Loucy (cell line): ENCODE measurements around the gene MALRD1.

Experiments
- H2AFZ ChIP-seq: fragments of 200-600 bp; sonication (generic); 2 replicates; pipeline ENCODE4 v1.6.0; 2016; ENCODE audit warnings: antibody characterized with exemption, mild to moderate bottlenecking, low read length, moderate library complexity
- H3F3A ChIP-seq: fragments of 200-600 bp; 2 replicates; pipeline ENCODE4 v1.6.0; 2016; ENCODE audit warnings: antibody characterized with exemption, low read depth, mild to moderate bottlenecking
- H3K27me3 ChIP-seq: fragments of 200-600 bp; sonication (generic); 2 replicates; pipeline ENCODE4 v1.6.1; 2014; ENCODE audit warnings: low read length, mild to moderate bottlenecking; ENCODE audit not compliant: insufficient read depth, poor library complexity, severe bottlenecking
- H3K36me3 ChIP-seq: fragments of 200-600 bp; sonication (generic); 2 replicates; pipeline ENCODE4 v1.6.1; 2016; ENCODE audit warnings: low read length; ENCODE audit not compliant: insufficient read depth
- H3K4me1 ChIP-seq: fragments of 200-600 bp; sonication (generic); 2 replicates; pipeline ENCODE4 v1.5.1; 2014; ENCODE audit warnings: low read length, mild to moderate bottlenecking; ENCODE audit not compliant: insufficient read depth, poor library complexity, severe bottlenecking
- H3K4me2 ChIP-seq: fragments of 200-600 bp; sonication (generic); 2 replicates; pipeline ENCODE4 v1.6.0; 2014; ENCODE audit warnings: antibody characterized with exemption, low read length, low read depth, mild to moderate bottlenecking; ENCODE audit not compliant: poor library complexity, severe bottlenecking
- H3K4me3 ChIP-seq: fragments of 200-600 bp; sonication (generic); 2 replicates; pipeline ENCODE4 v1.5.1; 2014; ENCODE audit warnings: low read length, mild to moderate bottlenecking, mixed read lengths; ENCODE audit not compliant: poor library complexity, severe bottlenecking
- H3K79me2 ChIP-seq: fragments of 200-600 bp; sonication (generic); 2 replicates; pipeline ENCODE4 v1.6.1; 2014; ENCODE audit warnings: low read length; ENCODE audit not compliant: insufficient read depth
- H3K9ac ChIP-seq: fragments of 200-600 bp; sonication (generic); 2 replicates; pipeline ENCODE4 v1.6.0; 2014; ENCODE audit warnings: mild to moderate bottlenecking, low read depth, low read length, moderate library complexity; ENCODE audit not compliant: poor library complexity, severe bottlenecking
- H3K9me2 ChIP-seq: fragments of 200-600 bp; sonication (generic); replicated peaks from 2 replicates; pipeline ENCODE4 v1.6.1; 2016; ENCODE audit warnings: low read depth, low read length, mixed read lengths
- H3K9me3 ChIP-seq: fragments of 200-600 bp; sonication (generic); 2 replicates; pipeline ENCODE4 v1.6.1; 2014; ENCODE audit warnings: mild to moderate bottlenecking, antibody characterized with exemption, low read length, low read depth; ENCODE audit not compliant: insufficient read depth
- H4K20me1 ChIP-seq: fragments of 200-600 bp; sonication (generic); 2 replicates; pipeline ENCODE4 v1.6.0; 2014; ENCODE audit warnings: antibody characterized with exemption, low read length, mild to moderate bottlenecking; ENCODE audit not compliant: insufficient read depth, poor library complexity, severe bottlenecking
- EZH2phosphoT487 ChIP-seq: fragments of 200-600 bp; IDR thresholded peaks from 2 replicates; pipeline ENCODE4 v1.6.1; 2018; ENCODE audit warnings: antibody characterized with exemption, mild to moderate bottlenecking, moderate library complexity, borderline replicate concordance
- TF ChIP-seq, protein P1 (sequence below): fragments of 200-600 bp; sonication (generic); conservative IDR thresholded peaks from 2 replicates; pipeline ENCODE4 v1.5.1; 2014; ENCODE audit warnings: mild to moderate bottlenecking, antibody characterized with exemption, low read length

Gene MALRD1

DNA sequence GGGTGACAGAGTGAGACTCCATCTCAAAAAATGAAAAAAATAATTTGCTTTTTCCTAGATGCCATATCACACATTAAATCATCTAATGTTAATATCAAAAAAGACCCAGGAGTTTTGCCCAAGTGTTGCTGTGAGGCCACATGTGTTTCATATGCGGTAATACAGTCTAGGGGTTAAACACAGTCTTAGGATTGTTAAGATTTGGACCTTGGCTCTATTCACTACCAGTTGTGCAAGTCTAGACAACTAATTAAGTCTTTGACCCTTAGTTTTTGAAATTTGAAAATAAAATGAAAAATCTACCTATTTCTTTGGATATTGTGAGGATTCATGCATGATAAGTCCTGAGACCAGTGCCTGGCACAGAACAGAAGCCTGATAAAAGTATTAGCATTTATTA is 14.9 kb upstream of the MALRD1 start:
- Histone ChIP-seq H3K27me3 (no peaks in the 10 kb centered on the region), H3K79me2 (no peaks in the 10 kb centered on the region), H2AFZ (no peak overlapping the region), H3K4me3 (no peak overlapping the region), H3K9me2 (no peaks in the 10 kb centered on the region), H4K20me1 (no peaks in the 10 kb centered on the region), H3K4me2 (no peak overlapping the region), H3K9ac (no peak overlapping the region), H3K4me1 (no peaks in the 10 kb centered on the region), H3F3A (no peaks in the 10 kb centered on the region), H3K36me3 (no peaks in the 10 kb centered on the region), H3K9me3 (no peaks in the 10 kb centered on the region)
- no peak for TF ChIP-seq EZH2phosphoT487
- TF ChIP-seq, protein P1, sequence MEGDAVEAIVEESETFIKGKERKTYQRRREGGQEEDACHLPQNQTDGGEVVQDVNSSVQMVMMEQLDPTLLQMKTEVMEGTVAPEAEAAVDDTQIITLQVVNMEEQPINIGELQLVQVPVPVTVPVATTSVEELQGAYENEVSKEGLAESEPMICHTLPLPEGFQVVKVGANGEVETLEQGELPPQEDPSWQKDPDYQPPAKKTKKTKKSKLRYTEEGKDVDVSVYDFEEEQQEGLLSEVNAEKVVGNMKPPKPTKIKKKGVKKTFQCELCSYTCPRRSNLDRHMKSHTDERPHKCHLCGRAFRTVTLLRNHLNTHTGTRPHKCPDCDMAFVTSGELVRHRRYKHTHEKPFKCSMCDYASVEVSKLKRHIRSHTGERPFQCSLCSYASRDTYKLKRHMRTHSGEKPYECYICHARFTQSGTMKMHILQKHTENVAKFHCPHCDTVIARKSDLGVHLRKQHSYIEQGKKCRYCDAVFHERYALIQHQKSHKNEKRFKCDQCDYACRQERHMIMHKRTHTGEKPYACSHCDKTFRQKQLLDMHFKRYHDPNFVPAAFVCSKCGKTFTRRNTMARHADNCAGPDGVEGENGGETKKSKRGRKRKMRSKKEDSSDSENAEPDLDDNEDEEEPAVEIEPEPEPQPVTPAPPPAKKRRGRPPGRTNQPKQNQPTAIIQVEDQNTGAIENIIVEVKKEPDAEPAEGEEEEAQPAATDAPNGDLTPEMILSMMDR: no peak

- no peak overlapping the region for H3K4me2 ChIP-seq
- no peaks in the 10 kb centered on the region for H4K20me1 ChIP-seq
- H3K36me3 ChIP-seq: no peaks in the 10 kb centered on the region
- no peaks in the 10 kb centered on the region for H3K9me2 ChIP-seq
- H3K4me1 ChIP-seq: no peaks in the 10 kb centered on the region
- H3K9ac ChIP-seq: no peak overlapping the region
- no peaks in the 10 kb centered on the region for H3K27me3 ChIP-seq
- no peaks in the 10 kb centered on the region for H3K9me3 ChIP-seq
- no peaks in the 10 kb centered on the region for H3K79me2 ChIP-seq
- no peak for TF ChIP-seq EZH2phosphoT487
- TF ChIP-seq, protein P1: no peak
- no peaks in the 10 kb centered on the region for H3F3A ChIP-seq
- H2AFZ ChIP-seq: no peak overlapping the region
- H3K4me3 ChIP-seq: no peak overlapping the region
Observed at GRCh38 chr10:19041171-19041570, 7.4 kb upstream of the MALRD1 start.

- no peak overlapping the region for H3K4me2 ChIP-seq
Observed at GRCh38 chr10:19043431-19043830, 5.2 kb upstream of the MALRD1 start.

More at GRCh38 chr10:19043431-19043830, 5.2 kb upstream of the MALRD1 start:
- no peaks in the 10 kb centered on the region for H3F3A ChIP-seq
- H3K27me3 ChIP-seq: no peaks in the 10 kb centered on the region
- no peaks in the 10 kb centered on the region for H3K9me3 ChIP-seq
- H2AFZ ChIP-seq: no peak overlapping the region
- TF ChIP-seq, protein P1: no peak
- no peak for TF ChIP-seq EZH2phosphoT487
- H3K79me2 ChIP-seq: no peaks in the 10 kb centered on the region
- no peaks in the 10 kb centered on the region for H3K9me2 ChIP-seq
- no peak overlapping the region for H3K9ac ChIP-seq
- no peaks in the 10 kb centered on the region for H3K36me3 ChIP-seq
- no peaks in the 10 kb centered on the region for H4K20me1 ChIP-seq
- H3K4me1 ChIP-seq: no peaks in the 10 kb centered on the region
- H3K4me3 ChIP-seq: no peak overlapping the region
